Fibroblast of villous mesenchyme (primary cell): Measurements from ENCODE around the gene RIT2. TPM values are rescaled to one million over a fixed set of nuclear protein-coding genes. Genes with fewer than 3 reads are reported as not detected.

Experiments used
- DNase-seq: peaks from one replicate; pipeline ENCODE4 v3.0.0-alpha.2; 2010; ENCODE audit warnings: low read depth
- H3K4me3 ChIP-seq: 2 replicates; pipeline ENCODE4 v1.5.1; 2011; ENCODE audit warnings: low read depth, mild to moderate bottlenecking, low read length
- total RNA-seq: library from RNA; depleted of rRNA; stranded (reverse); fragments of >200 nt; gene quantifications from 2 replicates; pipeline ENCODE4 v1.2.3, GENCODE V29; 2012
- TF ChIP-seq, protein P1 (sequence below): IDR thresholded peaks from 2 replicates; pipeline ENCODE4 v1.5.1; 2012; ENCODE audit warnings: low read depth, mild to moderate bottlenecking, low read length; ENCODE audit not compliant: insufficient read depth

The RIT2 gene
- total RNA-seq, 1 donor = not detected

DNA sequence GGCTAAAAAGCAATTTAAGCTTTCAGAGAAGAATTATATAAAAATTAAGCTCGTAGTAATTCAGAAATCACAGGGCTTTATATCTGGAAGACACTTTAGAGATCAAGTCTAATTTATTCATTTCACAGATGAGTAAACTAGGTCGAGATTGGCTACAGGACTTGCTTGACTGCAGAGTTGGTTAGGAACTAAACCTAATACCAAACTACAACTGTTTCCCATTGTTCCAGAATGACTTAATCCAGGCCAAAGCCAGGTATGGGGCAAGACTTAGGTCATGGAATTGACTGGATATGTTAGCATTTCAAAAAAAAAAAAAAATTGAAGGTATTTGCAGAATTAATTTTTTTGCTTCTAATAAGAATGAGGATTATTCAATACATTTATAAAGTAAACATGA is 146.1 kb downstream of the RIT2 start:
- TF ChIP-seq, protein P1, sequence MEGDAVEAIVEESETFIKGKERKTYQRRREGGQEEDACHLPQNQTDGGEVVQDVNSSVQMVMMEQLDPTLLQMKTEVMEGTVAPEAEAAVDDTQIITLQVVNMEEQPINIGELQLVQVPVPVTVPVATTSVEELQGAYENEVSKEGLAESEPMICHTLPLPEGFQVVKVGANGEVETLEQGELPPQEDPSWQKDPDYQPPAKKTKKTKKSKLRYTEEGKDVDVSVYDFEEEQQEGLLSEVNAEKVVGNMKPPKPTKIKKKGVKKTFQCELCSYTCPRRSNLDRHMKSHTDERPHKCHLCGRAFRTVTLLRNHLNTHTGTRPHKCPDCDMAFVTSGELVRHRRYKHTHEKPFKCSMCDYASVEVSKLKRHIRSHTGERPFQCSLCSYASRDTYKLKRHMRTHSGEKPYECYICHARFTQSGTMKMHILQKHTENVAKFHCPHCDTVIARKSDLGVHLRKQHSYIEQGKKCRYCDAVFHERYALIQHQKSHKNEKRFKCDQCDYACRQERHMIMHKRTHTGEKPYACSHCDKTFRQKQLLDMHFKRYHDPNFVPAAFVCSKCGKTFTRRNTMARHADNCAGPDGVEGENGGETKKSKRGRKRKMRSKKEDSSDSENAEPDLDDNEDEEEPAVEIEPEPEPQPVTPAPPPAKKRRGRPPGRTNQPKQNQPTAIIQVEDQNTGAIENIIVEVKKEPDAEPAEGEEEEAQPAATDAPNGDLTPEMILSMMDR = no peak
- no peak for DNase-seq
- H3K4me3 ChIP-seq = no peak overlapping the region

DNA sequence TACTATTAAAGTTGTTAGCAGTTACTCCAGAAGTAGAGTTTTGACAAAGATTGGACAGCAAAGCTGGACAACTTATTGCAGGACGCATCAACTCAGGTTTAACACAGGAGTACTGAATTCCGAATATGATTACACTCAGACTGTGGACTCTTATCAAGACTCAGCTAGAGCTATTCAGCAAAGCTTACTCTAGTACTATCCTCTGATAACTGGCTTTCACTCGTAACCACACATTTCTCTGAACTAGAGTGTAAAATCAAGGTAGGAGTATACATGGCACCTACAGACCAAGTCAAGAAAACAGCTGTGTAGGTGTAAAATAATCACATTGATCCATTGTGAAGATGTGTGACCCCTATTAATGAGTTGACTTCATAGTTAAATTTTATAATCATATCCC is 154.2 kb downstream of the RIT2 start:
- H3K4me3 ChIP-seq = no peak overlapping the region
- TF ChIP-seq, protein P1 = no peak
- no peak for DNase-seq

DNA sequence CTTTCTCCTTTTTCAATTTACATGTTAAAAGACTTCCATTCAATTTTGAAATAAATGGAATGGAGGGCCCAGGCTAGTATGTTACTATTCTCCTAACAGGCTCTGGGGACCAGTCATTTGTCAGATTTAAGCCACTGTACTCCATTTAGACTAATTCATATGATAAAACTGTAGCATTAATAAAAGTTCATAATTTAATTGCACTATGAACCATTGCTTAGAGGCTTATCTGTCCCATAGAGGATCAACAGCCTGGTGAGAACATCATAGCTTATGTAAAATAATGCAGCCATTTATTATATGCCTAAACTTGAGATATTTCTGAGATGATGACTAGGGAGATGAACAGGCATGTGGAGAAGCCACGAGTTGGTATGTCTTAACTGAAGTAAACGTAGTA is 156.0 kb downstream of the RIT2 start:
- no peak for DNase-seq
- TF ChIP-seq, protein P1 = no peak

DNA sequence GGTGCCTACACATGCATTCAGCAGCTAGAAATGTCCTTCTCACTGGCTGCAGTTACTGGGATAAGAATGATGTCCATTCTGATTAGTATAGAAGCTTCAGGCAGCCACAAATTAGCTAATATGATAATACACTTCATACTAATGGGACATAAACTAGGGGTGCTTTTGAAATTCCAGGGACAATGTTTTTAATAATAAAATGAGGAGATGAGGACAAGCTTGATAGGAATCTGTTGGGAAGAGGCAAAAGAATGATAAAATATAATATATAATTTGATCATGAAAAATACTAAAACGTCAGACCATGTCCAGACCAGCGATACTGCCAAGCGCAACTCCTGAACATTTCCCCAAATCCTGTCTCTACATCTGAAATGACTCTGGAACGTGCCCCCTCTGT is 157.1 kb downstream of the RIT2 start:
- no peak for DNase-seq
- no peak overlapping the region for H3K4me3 ChIP-seq
- TF ChIP-seq, protein P1 = no peak

More for the DNA sequence above, 156.0 kb downstream of the RIT2 start:
- H3K4me3 ChIP-seq = no peak overlapping the region

DNA sequence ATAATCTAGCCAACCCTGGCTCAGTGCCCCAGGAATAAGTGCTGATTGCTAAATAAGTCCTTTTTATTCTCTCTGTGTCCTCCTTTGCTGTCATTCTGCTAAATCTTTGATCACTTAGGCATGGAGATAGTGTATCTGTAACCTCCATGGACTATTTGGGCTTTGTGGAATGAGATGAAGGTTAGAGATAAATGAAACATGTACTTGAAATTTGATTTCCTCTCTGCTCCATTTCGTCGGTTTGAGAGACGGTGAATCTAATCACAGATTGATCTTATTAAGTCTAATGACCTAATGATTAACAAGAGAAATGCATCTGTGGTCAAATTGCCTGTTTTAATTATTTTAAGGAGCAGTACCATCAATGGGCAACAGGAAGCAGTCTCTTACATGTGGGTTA is 159.2 kb downstream of the RIT2 start:
- no peak overlapping the region for H3K4me3 ChIP-seq
- no peak for DNase-seq
- TF ChIP-seq, protein P1 = no peak

DNA sequence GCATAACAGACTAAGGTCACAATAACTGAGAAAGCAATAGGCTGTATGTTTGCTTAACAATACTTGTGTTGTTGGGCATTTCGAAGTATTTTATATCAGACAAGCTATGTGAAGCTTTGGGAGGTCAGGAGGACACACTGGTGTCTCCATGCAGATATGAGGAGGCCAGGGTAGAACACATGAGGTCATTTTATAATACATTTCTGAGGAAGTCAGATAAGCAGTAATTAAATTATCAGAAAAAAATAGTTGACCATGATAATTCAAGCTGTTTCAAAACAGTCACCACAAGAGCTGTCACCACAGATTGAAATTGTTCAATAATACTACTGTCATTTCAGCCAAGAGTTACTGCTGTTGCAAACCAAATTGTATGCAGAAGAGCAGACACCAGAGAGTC is 160.6 kb downstream of the RIT2 start:
- H3K4me3 ChIP-seq = no peak overlapping the region
- DNase-seq = no peak
- TF ChIP-seq, protein P1 = no peak

DNA sequence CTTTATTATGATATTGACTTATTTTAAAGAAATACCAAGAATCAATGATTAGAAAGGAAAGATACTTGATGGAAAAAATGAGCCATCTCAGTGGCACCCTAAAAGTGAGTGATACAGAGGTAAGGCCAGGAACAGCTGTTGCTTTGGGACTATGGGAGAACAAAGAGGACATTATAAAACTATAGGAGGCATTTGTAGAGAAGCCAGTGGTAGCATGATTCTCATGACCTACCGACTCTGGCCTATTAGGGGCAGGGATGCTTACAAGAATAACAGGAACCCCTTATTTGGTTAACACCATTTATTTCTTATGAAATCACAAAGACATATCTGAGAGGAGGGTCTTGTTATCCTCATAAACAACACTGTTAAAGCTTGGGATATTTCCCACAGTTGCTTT is 162.2 kb downstream of the RIT2 start:
- DNase-seq = no peak
- TF ChIP-seq, protein P1 = no peak
- H3K4me3 ChIP-seq = no peak overlapping the region
